ENCODE results near the gene F13A1.

The F13A1 gene

GRCh38 chr6:6180684-6181083, 139.8 kb downstream of the F13A1 start:
- Histone ChIP-seq H3K27ac (no peak overlapping the region), H3K36me3 (ENCODE audit: insufficient read depth, low read length) (no peaks in the 10 kb centered on the region), H3K9ac (ENCODE audit: insufficient read length) (no peak overlapping the region), H3K4me3 (no peak overlapping the region), H3K9me3 (ENCODE audit: low read depth, low read length) (no peaks in the 10 kb centered on the region)
- TF ChIP-seq POLR2AphosphoS5 (IDR thresholded peaks at IDR 0.05; ENCODE audit: borderline replicate concordance, low read depth, low read length) (no peak), EZH2 (IDR thresholded peaks at IDR 0.05) (no peak), FOXP2 (optimal IDR thresholded peaks at IDR 0.05; ENCODE audit: control extremely low read depth, extremely low read length, insufficient read depth) (no peak)
- no peak for DNase-seq (ENCODE audit: low read depth, low spot score)

DNA sequence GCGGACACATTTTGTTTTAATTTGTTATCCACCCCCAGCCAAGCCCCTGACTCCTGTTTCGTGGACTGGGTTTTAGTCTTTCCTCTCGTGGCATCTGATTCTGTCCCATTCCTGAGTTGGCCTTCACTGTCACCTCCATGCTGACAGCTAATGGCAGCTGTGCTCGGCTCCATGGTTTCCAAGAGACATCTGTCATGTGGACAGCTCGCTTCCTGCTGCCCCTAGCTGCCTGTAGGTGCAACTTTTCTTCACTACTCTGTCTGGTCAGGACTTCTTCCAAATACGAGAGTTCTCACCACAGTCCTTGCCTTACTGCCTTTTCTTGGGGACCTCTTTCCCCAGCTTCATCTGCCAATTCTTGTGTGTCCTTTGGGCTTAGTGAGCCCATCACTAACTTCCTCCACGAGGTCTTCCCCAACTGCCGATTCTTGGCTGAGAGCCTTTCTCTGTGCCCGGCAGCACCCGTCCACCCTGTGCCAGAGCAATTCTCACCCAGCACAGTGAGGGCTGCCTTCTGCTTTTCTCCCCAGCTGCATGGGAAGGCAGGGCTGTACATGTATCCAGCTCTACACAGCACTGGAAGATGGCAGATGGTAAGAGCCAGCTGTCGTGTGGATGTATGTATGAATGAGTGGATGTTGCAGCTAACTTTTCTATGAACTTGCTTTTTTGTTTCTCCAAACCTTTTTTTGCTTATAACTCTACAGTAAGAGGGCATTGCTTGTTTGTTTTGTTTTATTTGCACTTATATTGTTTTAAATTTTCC, 140.4 kb downstream of the F13A1 start:
- Histone ChIP-seq H3K9me3 (ENCODE audit: low read depth, low read length) (no peaks in the 10 kb centered on the region), H3K9ac (ENCODE audit: insufficient read length) (no peak overlapping the region), H3K27ac (no peak overlapping the region), H3K4me3 (no peak overlapping the region), H3K36me3 (ENCODE audit: insufficient read depth, low read length) (no peaks in the 10 kb centered on the region)
- DNase-seq (ENCODE audit: low read depth, low spot score) = no peak
- TF ChIP-seq POLR2AphosphoS5 (IDR thresholded peaks at IDR 0.05; ENCODE audit: borderline replicate concordance, low read depth, low read length) (no peak), EZH2 (IDR thresholded peaks at IDR 0.05) (no peak), FOXP2 (optimal IDR thresholded peaks at IDR 0.05; ENCODE audit: control extremely low read depth, extremely low read length, insufficient read depth) (no peak)

DNA sequence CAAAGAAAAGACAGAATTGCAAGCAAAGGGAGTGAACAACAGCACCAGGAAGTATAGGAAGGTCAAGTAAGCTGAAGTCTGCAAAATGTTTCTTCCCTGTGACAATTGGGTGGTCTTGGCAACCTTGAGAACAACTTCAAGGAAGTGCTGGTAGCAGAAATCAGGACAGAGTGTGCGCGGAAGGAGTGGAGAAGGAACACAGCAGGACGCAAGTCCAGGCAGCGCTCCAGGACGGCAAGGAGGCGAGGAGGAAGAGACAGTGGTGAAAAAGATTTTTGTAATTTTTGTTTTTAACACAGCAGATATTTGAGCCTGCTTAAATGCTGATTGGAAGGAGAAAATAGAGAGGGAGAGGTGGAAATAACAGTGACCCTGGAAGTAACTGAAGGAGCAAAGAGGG, 141.7 kb downstream of the F13A1 start:
- H3K9me3 ChIP-seq (ENCODE audit: low read depth, low read length) = no peaks in the 10 kb centered on the region
- no peak for DNase-seq (ENCODE audit: low read depth, low spot score)
- TF ChIP-seq POLR2AphosphoS5 (IDR thresholded peaks at IDR 0.05; ENCODE audit: borderline replicate concordance, low read depth, low read length) (no peak), FOXP2 (optimal IDR thresholded peaks at IDR 0.05; ENCODE audit: control extremely low read depth, extremely low read length, insufficient read depth) (no peak), EZH2 (IDR thresholded peaks at IDR 0.05) (no peak)
- no peak overlapping the region for H3K4me3 ChIP-seq
- H3K27ac ChIP-seq = no peak overlapping the region
- no peak overlapping the region for H3K9ac ChIP-seq (ENCODE audit: insufficient read length)
- no peaks in the 10 kb centered on the region for H3K36me3 ChIP-seq (ENCODE audit: insufficient read depth, low read length)

DNA sequence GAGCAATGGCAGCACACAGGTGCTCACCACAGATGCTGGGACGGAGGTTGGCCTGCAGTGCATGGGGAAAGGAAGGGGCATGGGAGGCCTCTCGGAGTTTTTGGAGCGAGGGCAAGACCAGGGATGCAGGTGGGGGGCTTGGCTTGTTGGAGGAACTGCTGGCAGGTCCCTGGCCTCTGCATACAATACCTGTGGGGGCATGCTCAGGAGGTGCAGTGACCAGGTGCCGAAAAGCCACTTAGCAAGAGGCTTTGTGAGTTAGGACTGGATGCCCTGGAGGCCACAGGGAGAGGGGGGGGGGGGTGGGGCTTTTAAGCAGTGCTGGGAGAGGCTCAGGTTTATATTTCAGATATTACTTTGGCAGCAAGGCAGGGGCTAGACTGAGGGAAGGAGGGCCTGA, 142.7 kb downstream of the F13A1 start:
- Histone ChIP-seq H3K4me3 (no peak overlapping the region), H3K9ac (ENCODE audit: insufficient read length) (no peak overlapping the region), H3K27ac (no peak overlapping the region), H3K36me3 (ENCODE audit: insufficient read depth, low read length) (no peaks in the 10 kb centered on the region), H3K9me3 (ENCODE audit: low read depth, low read length) (no peaks in the 10 kb centered on the region)
- no peak for DNase-seq (ENCODE audit: low read depth, low spot score)
- TF ChIP-seq EZH2 (IDR thresholded peaks at IDR 0.05) = no peak
- TF ChIP-seq FOXP2 (optimal IDR thresholded peaks at IDR 0.05; ENCODE audit: control extremely low read depth, extremely low read length, insufficient read depth) = no peak
- no peak for TF ChIP-seq POLR2AphosphoS5 (IDR thresholded peaks at IDR 0.05; ENCODE audit: borderline replicate concordance, low read depth, low read length)

- TF ChIP-seq EZH2 (IDR thresholded peaks at IDR 0.05) = no peak
- Histone ChIP-seq H3K4me3 (no peak overlapping the region), H3K27ac (no peak overlapping the region), H3K36me3 (ENCODE audit: insufficient read depth, low read length) (no peaks in the 10 kb centered on the region), H3K9ac (ENCODE audit: insufficient read length) (no peak overlapping the region), H3K9me3 (ENCODE audit: low read depth, low read length) (no peaks in the 10 kb centered on the region)
- DNase-seq (ENCODE audit: low read depth, low spot score) = no peak
Measured at GRCh38 chr6:6176586-6177228, 143.8 kb downstream of the F13A1 start.

DNA sequence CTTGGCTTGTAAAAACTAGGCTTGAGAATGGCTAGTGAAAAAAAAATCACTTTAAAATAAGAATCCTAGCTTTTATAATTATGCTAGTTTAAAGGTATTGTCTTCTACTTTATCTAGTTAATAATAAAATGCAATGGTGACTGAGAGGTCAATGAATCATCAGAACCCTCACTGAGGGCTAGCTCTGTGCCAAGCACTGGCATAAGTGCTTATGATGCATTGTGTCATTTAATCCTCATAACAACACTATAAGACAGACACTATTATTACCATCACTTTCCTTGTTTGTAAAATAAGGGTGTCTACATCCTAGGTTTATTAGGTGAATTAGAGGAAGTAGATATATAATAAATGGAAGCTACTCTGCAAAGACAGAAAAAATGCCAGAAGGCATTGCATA, 144.3 kb downstream of the F13A1 start:
- no peak for DNase-seq (ENCODE audit: low read depth, low spot score)
- Histone ChIP-seq H3K9me3 (ENCODE audit: low read depth, low read length) (no peaks in the 10 kb centered on the region), H3K9ac (ENCODE audit: insufficient read length) (no peak overlapping the region), H3K4me3 (no peak overlapping the region), H3K36me3 (ENCODE audit: insufficient read depth, low read length) (no peaks in the 10 kb centered on the region), H3K27ac (no peak overlapping the region)
- TF ChIP-seq EZH2 (IDR thresholded peaks at IDR 0.05) = no peak
- no peak for TF ChIP-seq FOXP2 (optimal IDR thresholded peaks at IDR 0.05; ENCODE audit: control extremely low read depth, extremely low read length, insufficient read depth)
- no peak for TF ChIP-seq POLR2AphosphoS5 (IDR thresholded peaks at IDR 0.05; ENCODE audit: borderline replicate concordance, low read depth, low read length)

- Histone ChIP-seq H3K4me3 (no peak overlapping the region), H3K36me3 (ENCODE audit: insufficient read depth, low read length) (no peaks in the 10 kb centered on the region), H3K27ac (no peak overlapping the region), H3K9me3 (ENCODE audit: low read depth, low read length) (no peaks in the 10 kb centered on the region), H3K9ac (ENCODE audit: insufficient read length) (no peak overlapping the region)
- no peak for DNase-seq (ENCODE audit: low read depth, low spot score)
- no peak for TF ChIP-seq FOXP2 (optimal IDR thresholded peaks at IDR 0.05; ENCODE audit: control extremely low read depth, extremely low read length, insufficient read depth)
- TF ChIP-seq EZH2 (IDR thresholded peaks at IDR 0.05) = no peak
- no peak for TF ChIP-seq POLR2AphosphoS5 (IDR thresholded peaks at IDR 0.05; ENCODE audit: borderline replicate concordance, low read depth, low read length)
Measured at GRCh38 chr6:6169141-6169540, 151.3 kb downstream of the F13A1 start.

- DNase-seq (ENCODE audit: low read depth, low spot score) = no peak
- no peaks in the 10 kb centered on the region for H3K36me3 ChIP-seq (ENCODE audit: insufficient read depth, low read length)
- TF ChIP-seq FOXP2 (optimal IDR thresholded peaks at IDR 0.05; ENCODE audit: control extremely low read depth, extremely low read length, insufficient read depth) = no peak
- TF ChIP-seq EZH2 (IDR thresholded peaks at IDR 0.05) = no peak
- no peak for TF ChIP-seq POLR2AphosphoS5 (IDR thresholded peaks at IDR 0.05; ENCODE audit: borderline replicate concordance, low read depth, low read length)
Measured at GRCh38 chr6:6166064-6166463, 154.4 kb downstream of the F13A1 start.

More at GRCh38 chr6:6166064-6166463, 154.4 kb downstream of the F13A1 start:
- H3K9me3 ChIP-seq (ENCODE audit: low read depth, low read length) = no peaks in the 10 kb centered on the region
- no peak overlapping the region for H3K27ac ChIP-seq
- no peak overlapping the region for H3K4me3 ChIP-seq
- H3K9ac ChIP-seq (ENCODE audit: insufficient read length) = no peak overlapping the region
